IPS-20b (cell line): ENCODE measurements around the gene C10orf62.
"Not testable (repeated sequence)": the region's sequence is repeated elsewhere in the genome, so short reads cannot be mapped to it uniquely, and the experiment has no call there.

ENCODE experiments used
- H3K27ac ChIP-seq: one replicate; pipeline ENCODE4 v1.5.1; 2013; ENCODE audit warnings: low read length
- H3K27me3 ChIP-seq: 2 replicates; pipeline ENCODE4 v1.6.1; 2013; ENCODE audit warnings: mild to moderate bottlenecking, low read length, inconsistent platforms; ENCODE audit not compliant: insufficient read depth
- H3K36me3 ChIP-seq: 2 replicates; pipeline ENCODE4 v1.6.1; 2013; ENCODE audit warnings: low read depth, mild to moderate bottlenecking, inconsistent platforms, low read length, moderate library complexity; ENCODE audit not compliant: insufficient read depth
- H3K4me1 ChIP-seq: 2 replicates; pipeline ENCODE4 v1.6.1; 2013; ENCODE audit warnings: mild to moderate bottlenecking, control low read depth, inconsistent platforms, low read length, moderate library complexity; ENCODE audit not compliant: insufficient read depth
- H3K4me3 ChIP-seq: 2 replicates; pipeline ENCODE4 v1.5.1; 2013; ENCODE audit warnings: mild to moderate bottlenecking, low read length, inconsistent platforms
- H3K9ac ChIP-seq: 2 replicates; pipeline ENCODE4 v1.6.1; 2013; ENCODE audit warnings: low read depth, mild to moderate bottlenecking, inconsistent platforms, low read length, moderate library complexity
- H3K9me3 ChIP-seq: 2 replicates; pipeline ENCODE4 v1.6.1; 2013; ENCODE audit warnings: mild to moderate bottlenecking, low read depth, low read length, inconsistent platforms; ENCODE audit not compliant: insufficient read depth

Gene C10orf62

GRCh38 chr10:97612386-97612785 lies 22.9 kb downstream of the C10orf62 start:
- Histone ChIP-seq H3K36me3 (peaks cover 5% of the 10 kb centered on the region; the same call in 1 of the 2 replicates), H3K9ac (no peak overlapping the region), H3K9me3 (no peaks in the 10 kb centered on the region), H3K4me3 (no peak overlapping the region), H3K27ac (no peak overlapping the region), H3K4me1 (no peaks in the 10 kb centered on the region; the same call in 1 of the 2 replicates), H3K27me3 (no peaks in the 10 kb centered on the region)

GRCh38 chr10:97618285-97618684 lies 28.8 kb downstream of the C10orf62 start:
- Histone ChIP-seq H3K4me1 (no peaks in the 10 kb centered on the region), H3K4me3 (no peak overlapping the region), H3K27ac (no peak overlapping the region), H3K36me3 (peaks cover 5% of the 10 kb centered on the region; the same call in 1 of the 2 replicates), H3K9ac (no peak overlapping the region), H3K27me3 (no peaks in the 10 kb centered on the region), H3K9me3 (no peaks in the 10 kb centered on the region)

GRCh38 chr10:97618733-97619132 lies 29.2 kb downstream of the C10orf62 start:
- Histone ChIP-seq H3K36me3 (peaks cover 5% of the 10 kb centered on the region; the same call in 1 of the 2 replicates), H3K4me3 (no peak overlapping the region), H3K9me3 (no peaks in the 10 kb centered on the region), H3K9ac (no peak overlapping the region), H3K4me1 (no peaks in the 10 kb centered on the region), H3K27me3 (no peaks in the 10 kb centered on the region), H3K27ac (no peak overlapping the region)

GRCh38 chr10:97623277-97623676 lies 33.8 kb downstream of the C10orf62 start:
- no peak overlapping the region for H3K4me3 ChIP-seq
- H3K9ac ChIP-seq, result no peak overlapping the region
- H3K36me3 ChIP-seq, result no peaks in the 10 kb centered on the region
- H3K9me3 ChIP-seq, result no peaks in the 10 kb centered on the region
- H3K27me3 ChIP-seq, result no peaks in the 10 kb centered on the region
- no peaks in the 10 kb centered on the region for H3K4me1 ChIP-seq
- H3K27ac ChIP-seq, result no peak overlapping the region

- Histone ChIP-seq H3K36me3 (no peaks in the 10 kb centered on the region), H3K27ac (no peak overlapping the region), H3K9ac (no peak overlapping the region), H3K27me3 (no peaks in the 10 kb centered on the region), H3K4me3 (no peak overlapping the region), H3K4me1 (no peaks in the 10 kb centered on the region), H3K9me3 (no peaks in the 10 kb centered on the region)
Measured at GRCh38 chr10:97627731-97628130, 38.2 kb downstream of the C10orf62 start.

GRCh38 chr10:97628228-97628627 lies 38.7 kb downstream of the C10orf62 start:
- Histone ChIP-seq H3K27ac (no peak overlapping the region), H3K9ac (no peak overlapping the region), H3K4me3 (no peak overlapping the region), H3K9me3 (no peaks in the 10 kb centered on the region), H3K27me3 (no peaks in the 10 kb centered on the region), H3K4me1 (no peaks in the 10 kb centered on the region), H3K36me3 (no peaks in the 10 kb centered on the region)

- H3K4me3 ChIP-seq, result no peak overlapping the region
- H3K27ac ChIP-seq, result no peak overlapping the region
- H3K4me1 ChIP-seq, result 0 out of 2 replicates have a peak, but pooled peaks cover 3% of the 10 kb centered on the region
- H3K9ac ChIP-seq, result no peak overlapping the region
- H3K9me3 ChIP-seq, result no peaks in the 10 kb centered on the region
- no peaks in the 10 kb centered on the region for H3K27me3 ChIP-seq
- no peaks in the 10 kb centered on the region for H3K36me3 ChIP-seq
Measured at GRCh38 chr10:97629289-97629688, 39.8 kb downstream of the C10orf62 start.

- no peak overlapping the region for H3K27ac ChIP-seq
- 0 out of 2 replicates have a peak, but pooled peaks cover 3% of the 10 kb centered on the region for H3K4me1 ChIP-seq
- no peaks in the 10 kb centered on the region for H3K9me3 ChIP-seq
- H3K9ac ChIP-seq, result no peak overlapping the region
- no peak overlapping the region for H3K4me3 ChIP-seq
- no peaks in the 10 kb centered on the region for H3K27me3 ChIP-seq
- no peaks in the 10 kb centered on the region for H3K36me3 ChIP-seq
Measured at GRCh38 chr10:97631098-97631497, 41.6 kb downstream of the C10orf62 start.

- H3K9ac ChIP-seq, result peak within 1 kb of the TSS; percentile 92; the same call in 1 of the 2 replicates
- H3K4me3 ChIP-seq, result peak within 1 kb of the TSS; percentile 96
- no peaks in the 10 kb centered on the region for H3K9me3 ChIP-seq
- peak within 1 kb of the TSS; percentile 45 for H3K27ac ChIP-seq
- H3K36me3 ChIP-seq, result no peaks in the 10 kb centered on the region
- 0 out of 2 replicates have a peak, but pooled peaks cover 3% of the 10 kb centered on the region for H3K4me1 ChIP-seq
- no peaks in the 10 kb centered on the region for H3K27me3 ChIP-seq
Measured at GRCh38 chr10:97632949-97633884, 43.7 kb downstream of the C10orf62 start, which contains the start of gene MORN4. MORN4 (minus strand) TSS chr10:97633500; CDS start chr10:97619653, 13,847 bp downstream.

- Histone ChIP-seq H3K4me1 (0 out of 2 replicates have a peak, but pooled peaks cover 3% of the 10 kb centered on the region), H3K9me3 (no peaks in the 10 kb centered on the region), H3K36me3 (no peaks in the 10 kb centered on the region), H3K4me3 (peak overlapping the region; percentile 96), H3K9ac (peak overlapping the region; percentile 92; the same call in 1 of the 2 replicates), H3K27me3 (no peaks in the 10 kb centered on the region), H3K27ac (peak overlapping the region; percentile 45)
Measured at GRCh38 chr10:97633921-97634320, 44.4 kb downstream of the C10orf62 start.

GRCh38 chr10:97635577-97635976 lies 46.1 kb downstream of the C10orf62 start:
- H3K27ac ChIP-seq, result no peak overlapping the region
- H3K4me3 ChIP-seq, result no peak overlapping the region
- H3K4me1 ChIP-seq, result peaks cover 5% of the 10 kb centered on the region; the same call in 1 of the 2 replicates
- H3K9me3 ChIP-seq, result no peaks in the 10 kb centered on the region
- H3K9ac ChIP-seq, result no peak overlapping the region
- no peaks in the 10 kb centered on the region for H3K27me3 ChIP-seq
- no peaks in the 10 kb centered on the region for H3K36me3 ChIP-seq

GRCh38 chr10:97639090-97639489 lies 49.6 kb downstream of the C10orf62 start:
- peaks cover 11% of the 10 kb centered on the region; the same call in 1 of the 2 replicates for H3K36me3 ChIP-seq
- not testable (repeated sequence) for H3K4me1 ChIP-seq, H3K27ac ChIP-seq, H3K9ac ChIP-seq, H3K9me3 ChIP-seq, H3K27me3 ChIP-seq, H3K4me3 ChIP-seq
